GM23248 (cell line): ENCODE measurements around the gene FAM174B.

ENCODE experiments used
- EZH2 ChIP-seq: fragments of 200-600 bp; sonication (generic); IDR thresholded peaks from 2 replicates; pipeline ENCODE4 v1.6.1; 2018; ENCODE audit warnings: antibody characterized with exemption, mild to moderate bottlenecking; ENCODE audit not compliant: insufficient read depth, poor library complexity, severe bottlenecking
- EZH2phosphoT487 ChIP-seq: fragments of 200-600 bp; sonication (generic); IDR thresholded peaks from 2 replicates; pipeline ENCODE4 v1.6.1; 2018; ENCODE audit warnings: antibody characterized with exemption, moderate library complexity, mild to moderate bottlenecking, low read depth; ENCODE audit not compliant: insufficient read depth

DNA sequence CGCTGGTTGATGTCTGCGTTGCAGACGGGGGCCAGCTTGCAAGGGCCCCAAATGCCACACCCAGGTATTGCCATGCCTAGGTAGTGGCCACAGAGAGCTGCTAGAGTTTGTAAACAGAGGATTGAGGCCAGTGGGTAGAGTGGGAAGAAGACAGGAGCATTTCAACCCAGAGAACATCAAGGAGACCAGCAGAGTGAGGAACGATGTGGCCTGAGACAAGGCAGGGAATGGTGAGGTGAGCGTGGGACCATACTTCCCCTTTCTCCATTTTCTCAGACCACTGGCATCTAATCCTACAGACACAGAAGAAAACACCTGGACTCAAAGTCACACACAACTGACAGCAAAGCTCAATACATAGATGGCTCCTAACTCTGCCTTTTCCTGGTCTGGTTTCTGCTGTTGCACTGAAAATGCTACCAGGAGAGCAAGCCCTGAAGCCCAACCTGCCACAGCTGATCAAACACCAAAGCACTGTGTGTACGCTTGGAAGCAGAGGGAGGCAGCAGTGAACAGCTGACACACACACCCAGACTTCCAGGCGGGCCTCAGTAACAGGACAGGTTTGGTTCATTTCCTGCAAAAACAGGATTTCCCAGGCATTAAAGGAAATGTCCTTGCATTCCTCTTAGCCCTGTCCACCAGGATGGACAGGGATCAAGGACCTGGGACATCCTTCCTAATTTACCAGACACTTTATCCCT is 1.6 kb downstream of the FAM174B start:
- TF ChIP-seq EZH2: no peak
- no peak for TF ChIP-seq EZH2phosphoT487
